ENCODE data around the gene BCL2A1.
"Not testable (repeated sequence)": the region's sequence is repeated elsewhere in the genome, so short reads cannot be mapped to it uniquely, and the experiment has no call there.

Gene BCL2A1

GRCh38 chr15:79962178-79962577 is 8.8 kb downstream of the BCL2A1 start:
- no peak for DNase-seq (ENCODE audit: extremely low read depth in 1 of 2, low read depth in 1 of 2)

- DNase-seq (ENCODE audit: extremely low read depth in 1 of 2, low read depth in 1 of 2) = no peak
These were observed 10.3 kb downstream of the BCL2A1 start for GRCh38 chr15:79960502-79961212.

- no peak for DNase-seq (ENCODE audit: extremely low read depth in 1 of 2, low read depth in 1 of 2)
These were observed 13.3 kb downstream of the BCL2A1 start for GRCh38 chr15:79957741-79958140.

GRCh38 chr15:79956354-79956939 is 14.5 kb downstream of the BCL2A1 start:
- DNase-seq (ENCODE audit: extremely low read depth in 1 of 2, low read depth in 1 of 2) = no peak

GRCh38 chr15:79954661-79955060 is 16.3 kb downstream of the BCL2A1 start:
- no peak for DNase-seq (ENCODE audit: extremely low read depth in 1 of 2, low read depth in 1 of 2)

- no peak for DNase-seq (ENCODE audit: extremely low read depth in 1 of 2, low read depth in 1 of 2)
These were observed 17.0 kb downstream of the BCL2A1 start for GRCh38 chr15:79953951-79954444.

- no peak for DNase-seq (ENCODE audit: extremely low read depth in 1 of 2, low read depth in 1 of 2)
These were observed 18.7 kb downstream of the BCL2A1 start for GRCh38 chr15:79952329-79952728.

- DNase-seq (ENCODE audit: extremely low read depth in 1 of 2, low read depth in 1 of 2) = no peak
These were observed 20.7 kb downstream of the BCL2A1 start for GRCh38 chr15:79950247-79950646.

- DNase-seq (ENCODE audit: extremely low read depth in 1 of 2, low read depth in 1 of 2) = no peak
These were observed 22.2 kb downstream of the BCL2A1 start for GRCh38 chr15:79948761-79949160.

GRCh38 chr15:79948095-79948695 is 22.8 kb downstream of the BCL2A1 start:
- DNase-seq (ENCODE audit: extremely low read depth in 1 of 2, low read depth in 1 of 2) = no peak

GRCh38 chr15:79947009-79947408 is 24.0 kb downstream of the BCL2A1 start:
- DNase-seq (ENCODE audit: extremely low read depth in 1 of 2, low read depth in 1 of 2) = no peak

- DNase-seq (ENCODE audit: extremely low read depth in 1 of 2, low read depth in 1 of 2) = no peak
These were observed 26.4 kb downstream of the BCL2A1 start for GRCh38 chr15:79944622-79945021.

- no peak for DNase-seq (ENCODE audit: extremely low read depth in 1 of 2, low read depth in 1 of 2)
These were observed 27.2 kb downstream of the BCL2A1 start for GRCh38 chr15:79943820-79944219.

- DNase-seq (ENCODE audit: extremely low read depth in 1 of 2, low read depth in 1 of 2) = no peak
These were observed 28.1 kb downstream of the BCL2A1 start for GRCh38 chr15:79942741-79943481.

GRCh38 chr15:79939399-79939798 is 31.6 kb downstream of the BCL2A1 start:
- no peak for DNase-seq (ENCODE audit: extremely low read depth in 1 of 2, low read depth in 1 of 2)

- DNase-seq (ENCODE audit: extremely low read depth in 1 of 2, low read depth in 1 of 2) = no peak
These were observed 32.9 kb downstream of the BCL2A1 start for GRCh38 chr15:79938143-79938542.

- DNase-seq (ENCODE audit: extremely low read depth in 1 of 2, low read depth in 1 of 2) = not testable (repeated sequence)
These were observed 35.3 kb downstream of the BCL2A1 start for GRCh38 chr15:79935556-79936201.

GRCh38 chr15:79933231-79933630 is 37.8 kb downstream of the BCL2A1 start:
- DNase-seq (ENCODE audit: extremely low read depth in 1 of 2, low read depth in 1 of 2) = no peak

- no peak for DNase-seq (ENCODE audit: extremely low read depth in 1 of 2, low read depth in 1 of 2)
These were observed 38.5 kb downstream of the BCL2A1 start for GRCh38 chr15:79932447-79932846.

- DNase-seq (ENCODE audit: extremely low read depth in 1 of 2, low read depth in 1 of 2) = no peak
These were observed 40.5 kb downstream of the BCL2A1 start for GRCh38 chr15:79930516-79930915.

- DNase-seq (ENCODE audit: extremely low read depth in 1 of 2, low read depth in 1 of 2) = no peak
These were observed 41.6 kb downstream of the BCL2A1 start for GRCh38 chr15:79929412-79929811.
